ENCODE measurements around the gene RYR3. TPM values are rescaled to one million over a fixed set of nuclear protein-coding genes. Genes with fewer than 3 reads are reported as not detected.

RYR3 gene
- total RNA-seq, 4 donors from 2014 or later = 1.5 to 7.3 (median 1.9) TPM

GRCh38 chr15:33864360-33865075 is 553.8 kb downstream of the RYR3 start:
- TF ChIP-seq CTCF (IDR thresholded peaks at IDR 0.05; ENCODE audit: low read depth) = no peak

GRCh38 chr15:33865416-33865815 is 554.6 kb downstream of the RYR3 start:
- TF ChIP-seq CTCF (IDR thresholded peaks at IDR 0.05; ENCODE audit: low read depth) = no peak

GRCh38 chr15:33866101-33866737 is 555.5 kb downstream of the RYR3 start:
- TF ChIP-seq CTCF (IDR thresholded peaks at IDR 0.05; ENCODE audit: low read depth) = no peak

GRCh38 chr15:33871980-33872379 is 561.2 kb downstream of the RYR3 start:
- no peak for TF ChIP-seq CTCF (IDR thresholded peaks at IDR 0.05; ENCODE audit: low read depth)

- no peak for TF ChIP-seq CTCF (IDR thresholded peaks at IDR 0.05; ENCODE audit: low read depth)
Measured at GRCh38 chr15:33872416-33873106, 561.8 kb downstream of the RYR3 start.

- no peak for TF ChIP-seq CTCF (IDR thresholded peaks at IDR 0.05; ENCODE audit: low read depth)
Measured at GRCh38 chr15:33874156-33874555, 563.4 kb downstream of the RYR3 start.

- TF ChIP-seq CTCF (IDR thresholded peaks at IDR 0.05; ENCODE audit: low read depth) = no peak
Measured at GRCh38 chr15:33882921-33883320, 572.2 kb downstream of the RYR3 start.
